COLO829 (cell line): ENCODE data around the gene CDK5RAP2.
"Not testable (repeated sequence)": the region's sequence is repeated elsewhere in the genome, so short reads cannot be mapped to it uniquely, and the experiment has no call there.

ENCODE experiments used
- DNase-seq: peaks from one replicate; pipeline ENCODE4 v3.0.0; 2012; ENCODE audit warnings: low spot score

CDK5RAP2 gene

DNA sequence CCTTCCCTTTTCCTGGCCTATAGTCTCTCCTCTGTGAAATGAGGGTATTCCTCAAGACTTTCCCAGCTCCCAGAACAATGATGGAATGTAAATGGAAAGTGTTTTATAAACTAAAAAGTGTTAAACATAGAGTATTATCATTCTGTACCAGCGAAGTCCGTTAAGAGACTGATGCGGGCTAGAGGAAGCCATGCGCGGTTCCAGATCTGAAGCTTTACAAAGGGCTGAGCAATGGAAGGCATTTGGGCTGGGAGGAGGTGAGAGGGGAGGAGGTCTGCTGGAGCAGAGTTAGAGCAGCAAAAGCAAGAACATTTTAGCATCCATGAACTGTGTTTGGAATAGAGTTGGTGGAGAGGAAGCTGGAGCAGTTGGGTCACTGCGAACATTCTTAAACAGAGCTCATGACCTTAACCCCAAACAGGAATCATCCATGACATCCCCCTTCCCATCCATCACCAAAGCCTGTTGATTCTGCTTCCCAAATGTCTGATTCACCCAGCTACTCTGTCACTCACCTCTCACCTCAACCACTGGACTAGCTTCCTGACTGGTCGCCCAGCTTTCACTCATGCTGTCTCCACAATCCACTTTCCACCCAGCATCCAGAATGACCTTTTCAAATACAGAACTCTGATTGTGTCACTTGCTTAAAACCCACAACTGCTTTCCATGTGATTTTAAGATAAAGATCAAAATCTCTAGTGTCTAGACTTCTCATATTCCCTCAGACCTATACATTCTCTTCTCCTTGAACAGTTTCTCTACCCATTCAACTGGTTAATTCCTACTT is 37.1 kb downstream of the CDK5RAP2 start:
- peak; percentile 82 for DNase-seq

DNA sequence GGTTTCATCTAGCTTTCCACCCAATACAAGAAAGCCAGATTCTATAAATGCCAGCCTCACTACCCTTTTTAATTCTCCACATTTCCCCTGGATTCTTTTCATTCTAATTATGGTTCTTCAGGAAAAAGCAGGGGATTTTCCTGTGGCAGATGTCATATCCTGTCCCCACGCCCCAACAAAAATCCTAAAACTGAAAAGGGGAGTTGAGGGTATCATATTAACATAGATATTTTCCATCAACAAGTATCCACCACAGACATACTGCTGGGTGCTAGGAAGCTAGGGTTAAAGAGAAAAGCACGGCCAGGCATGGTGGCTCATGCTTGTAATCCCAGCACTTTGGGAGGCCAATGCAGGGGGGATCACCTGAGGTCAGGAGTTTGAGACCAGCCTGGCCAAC is 38.0 kb downstream of the CDK5RAP2 start:
- DNase-seq, result no peak

DNA sequence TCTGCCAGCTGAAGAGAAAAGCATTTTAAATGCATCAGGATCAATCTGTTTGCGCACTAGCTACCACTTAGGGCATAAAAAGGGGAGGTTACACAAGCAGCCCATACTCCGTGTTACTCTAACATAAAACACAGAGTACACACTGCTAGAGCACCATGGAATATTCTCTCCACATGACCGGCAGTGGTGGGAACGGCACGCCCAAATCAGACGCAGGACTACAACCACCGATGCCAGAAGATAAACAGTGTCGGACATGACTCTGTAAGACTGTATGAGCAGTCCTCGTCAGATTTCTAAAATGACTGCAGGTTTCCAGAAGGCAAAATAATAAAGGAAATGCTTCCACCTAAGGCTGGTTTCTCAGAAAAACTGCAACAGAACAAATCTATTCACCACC is 40.0 kb downstream of the CDK5RAP2 start:
- DNase-seq, result no peak

DNA sequence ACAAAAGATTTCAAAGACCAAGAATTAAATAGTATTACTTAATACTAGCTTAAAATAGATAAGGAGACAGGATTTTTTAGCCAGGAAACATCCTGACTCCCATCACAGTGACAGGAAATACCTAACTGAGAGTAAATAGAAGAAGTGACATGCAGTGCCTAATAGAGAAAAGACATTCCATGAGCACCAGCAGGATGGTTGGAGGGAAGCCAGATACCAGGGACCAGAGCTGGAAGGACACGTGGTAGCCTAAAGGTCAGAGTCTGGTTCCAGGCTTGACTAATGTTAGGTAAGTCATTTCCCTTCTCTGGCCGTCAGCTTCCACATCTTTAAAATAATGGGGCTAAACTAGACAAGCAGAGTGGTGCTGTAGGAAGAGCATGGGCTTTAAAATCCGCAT is 41.6 kb downstream of the CDK5RAP2 start:
- DNase-seq, result peak; percentile 23

DNA sequence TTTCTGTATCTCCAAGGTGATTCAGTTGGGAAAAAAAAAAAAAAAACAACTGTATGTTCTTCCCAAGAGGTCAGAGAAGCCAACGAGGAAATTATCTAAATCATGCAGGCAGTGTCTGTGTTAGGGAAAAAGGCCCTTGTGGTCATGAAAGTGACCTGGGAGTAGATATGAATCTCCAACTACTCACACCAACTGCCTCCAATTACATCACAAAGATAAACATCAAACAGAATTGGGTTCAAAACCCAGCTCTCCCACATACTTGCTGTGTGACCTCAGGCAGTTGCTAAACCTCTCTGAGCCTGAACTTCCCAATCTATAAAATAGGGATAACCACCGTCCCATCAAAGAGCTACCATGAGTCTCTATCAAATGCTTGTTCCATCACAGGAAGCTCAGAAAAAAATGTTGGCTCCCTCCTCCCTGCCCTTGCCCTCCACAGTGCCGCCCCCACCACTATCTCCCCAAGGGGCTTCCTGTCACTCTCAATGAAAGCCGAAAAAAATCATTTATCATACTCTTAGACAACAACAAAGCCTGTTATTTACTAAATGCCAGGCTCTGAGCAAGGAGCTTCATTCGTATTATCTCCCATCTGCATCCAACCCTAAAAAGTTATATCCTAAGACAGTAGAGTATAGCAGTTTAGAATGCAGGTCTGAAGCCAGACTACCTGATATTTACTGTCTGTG is 42.9 kb downstream of the CDK5RAP2 start:
- peak; percentile 23 for DNase-seq

DNA sequence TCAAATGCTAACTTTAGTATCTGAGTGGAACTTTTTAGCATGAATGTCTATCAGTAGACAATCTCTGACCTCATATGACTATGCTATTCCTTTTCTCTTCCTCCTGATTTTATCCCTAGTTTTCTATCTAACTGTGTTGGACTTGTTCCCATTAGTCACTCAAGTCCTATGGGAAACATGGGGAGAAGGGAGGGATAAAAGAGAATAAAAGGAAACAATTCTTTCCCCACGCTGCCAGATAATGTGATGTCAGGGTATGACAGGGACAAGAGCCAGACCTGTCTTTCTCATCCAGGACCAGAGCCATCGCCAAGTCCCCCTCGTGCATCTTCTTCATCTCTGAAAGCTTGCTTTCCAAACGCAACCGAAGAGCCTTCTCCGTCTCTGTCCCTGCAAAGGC is 43.9 kb downstream of the CDK5RAP2 start:
- no peak for DNase-seq

DNA sequence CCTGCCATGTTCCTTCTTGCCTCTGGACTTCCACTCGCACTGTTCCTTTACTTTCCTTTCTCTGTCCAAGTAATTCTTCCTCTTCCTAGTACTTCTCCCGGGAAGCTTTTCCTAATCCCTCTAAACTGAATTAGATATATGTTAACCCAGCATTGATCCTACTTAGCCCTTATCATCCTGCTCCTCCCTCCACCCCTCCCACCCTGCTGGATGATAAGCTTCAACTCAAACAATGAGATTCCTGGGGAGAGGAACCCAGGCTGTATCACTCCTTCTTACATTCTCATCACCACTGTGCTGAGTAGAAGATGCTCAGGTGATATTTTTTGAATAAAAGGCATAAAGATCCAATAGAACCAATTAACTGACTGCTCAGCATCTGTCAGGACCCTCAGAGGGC is 45.7 kb downstream of the CDK5RAP2 start:
- DNase-seq, result no peak

DNA sequence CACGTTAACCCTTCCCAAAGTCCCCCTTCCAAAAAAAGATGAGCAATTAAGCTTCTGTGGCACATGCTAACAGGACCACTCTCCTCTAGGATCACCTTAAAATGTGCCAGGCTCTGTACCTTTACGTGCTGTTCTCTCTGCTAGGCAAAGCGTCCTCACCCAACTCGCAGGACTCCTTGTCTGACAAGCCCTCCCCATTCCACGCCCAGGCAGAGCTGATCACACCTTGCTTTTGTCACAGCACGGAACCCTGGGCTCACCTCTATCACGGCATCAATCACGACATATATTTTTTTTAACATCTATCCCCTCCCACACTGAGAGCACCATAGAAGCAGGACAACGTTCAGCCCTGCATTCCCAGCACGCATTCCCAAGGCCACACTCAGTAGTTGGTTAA is 47.1 kb downstream of the CDK5RAP2 start:
- DNase-seq, result no peak

DNA sequence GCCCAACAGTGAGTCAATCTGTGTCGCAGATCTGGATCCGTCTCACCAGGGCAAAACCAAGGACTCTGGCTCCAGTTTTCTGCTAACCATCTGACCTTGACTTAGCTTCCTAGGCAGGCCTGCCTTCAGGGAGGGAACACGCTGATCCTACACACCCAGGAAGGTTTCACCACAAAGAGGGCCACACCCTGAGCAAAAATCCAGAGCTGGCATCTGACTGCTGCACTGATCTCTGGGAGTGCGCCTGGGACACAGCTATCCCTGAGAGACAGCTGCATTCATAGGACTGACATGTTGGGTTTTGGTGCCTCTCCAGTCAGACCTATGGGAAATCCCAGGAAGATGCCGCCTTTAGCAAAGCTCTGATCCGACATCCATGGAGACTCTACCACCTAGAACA is 47.5 kb downstream of the CDK5RAP2 start:
- no peak for DNase-seq

DNA sequence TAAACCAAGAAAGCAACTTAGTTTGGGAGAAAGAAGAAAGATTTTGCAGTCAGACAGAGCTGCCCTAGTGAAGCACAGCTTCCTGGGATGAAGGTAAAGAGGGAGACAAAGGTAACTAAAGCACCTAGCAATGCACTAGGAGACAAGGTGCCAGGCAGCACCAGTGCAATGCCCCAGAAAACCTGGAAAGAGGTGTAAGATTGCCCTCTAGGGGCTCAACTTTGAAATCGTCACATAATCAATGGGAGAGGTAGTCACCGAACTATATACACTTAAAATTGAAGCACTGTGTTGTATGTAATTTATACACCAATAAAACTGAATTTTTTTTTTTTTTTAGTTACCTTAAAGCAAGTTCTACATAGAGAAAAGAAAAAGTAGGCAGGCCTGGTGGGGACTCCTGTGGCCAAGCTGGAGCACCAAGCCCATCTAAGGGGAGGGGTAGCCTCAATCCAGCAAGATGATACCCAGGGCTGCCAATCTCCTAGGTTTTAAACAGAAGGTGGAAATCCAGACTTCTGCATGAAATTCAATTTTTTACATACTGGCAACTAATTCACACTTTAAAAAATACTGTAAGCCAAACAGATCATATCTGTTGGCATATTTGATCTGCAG is 48.2 kb downstream of the CDK5RAP2 start:
- peak; percentile 34 for DNase-seq

DNA sequence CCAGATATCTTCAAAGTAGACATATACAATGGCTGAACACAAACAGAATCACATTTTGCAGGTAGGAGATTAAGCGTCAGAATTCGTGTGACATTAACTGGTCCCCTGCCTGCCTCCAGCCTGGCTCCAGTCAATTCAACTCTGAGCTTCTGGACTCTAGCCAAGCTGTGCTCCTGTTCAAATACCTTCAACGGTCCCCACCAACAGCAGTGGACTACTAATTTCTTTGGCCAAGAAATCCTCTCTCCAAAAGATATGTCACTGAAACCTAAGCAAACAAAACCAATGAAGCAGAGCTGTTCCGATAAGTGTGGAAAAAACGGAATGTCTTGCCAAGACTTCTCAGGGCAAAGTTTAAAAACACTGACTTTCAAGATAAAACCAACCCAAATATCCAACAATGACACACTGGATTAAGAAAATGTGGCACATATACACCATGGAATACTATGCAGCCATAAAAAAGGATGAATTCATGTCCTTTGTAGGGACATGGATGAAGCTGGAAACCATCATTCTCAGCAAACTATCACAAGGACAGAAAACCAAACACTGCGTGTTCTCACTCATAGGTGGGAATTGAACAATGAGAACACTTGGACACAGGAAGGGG is 49.6 kb downstream of the CDK5RAP2 start:
- not testable (repeated sequence) for DNase-seq

DNA sequence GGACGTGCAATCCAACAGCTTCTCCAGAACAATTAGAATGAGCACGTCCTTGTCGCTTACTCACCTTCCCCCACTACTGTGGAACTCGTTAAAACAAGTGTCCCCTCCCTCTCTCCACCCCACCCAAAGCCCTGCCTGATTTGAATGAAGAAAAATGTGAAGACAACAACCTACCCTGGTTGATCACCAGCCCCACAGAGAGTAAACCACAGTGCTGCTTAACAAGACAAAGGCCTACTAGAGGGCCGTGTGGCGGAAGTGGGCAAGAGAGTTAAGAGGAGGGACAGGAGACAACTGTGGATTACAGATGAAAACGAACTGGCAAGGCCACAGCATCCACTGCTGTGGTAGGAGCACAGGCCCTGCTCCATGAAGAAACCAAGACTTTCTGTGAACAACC is 51.1 kb downstream of the CDK5RAP2 start:
- no peak for DNase-seq

DNA sequence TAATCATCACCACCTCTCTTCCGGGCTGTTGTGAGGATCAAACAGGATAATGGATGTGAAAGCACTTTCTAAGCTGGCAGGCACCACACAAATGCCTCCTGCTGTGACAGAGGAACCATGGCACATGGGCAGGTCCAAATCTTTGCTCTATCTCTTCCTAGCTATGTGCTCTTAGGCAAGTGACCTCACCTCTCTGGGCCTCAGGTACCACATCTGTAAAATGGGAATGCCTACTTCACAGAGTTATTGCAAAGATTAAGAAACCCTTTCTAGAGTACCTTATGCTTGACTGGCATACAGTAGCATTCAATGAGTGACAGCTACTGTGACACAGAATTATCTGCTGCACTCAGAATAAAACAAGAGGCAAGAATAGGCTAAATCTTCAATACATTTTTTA is 51.6 kb downstream of the CDK5RAP2 start:
- DNase-seq, result no peak

DNA sequence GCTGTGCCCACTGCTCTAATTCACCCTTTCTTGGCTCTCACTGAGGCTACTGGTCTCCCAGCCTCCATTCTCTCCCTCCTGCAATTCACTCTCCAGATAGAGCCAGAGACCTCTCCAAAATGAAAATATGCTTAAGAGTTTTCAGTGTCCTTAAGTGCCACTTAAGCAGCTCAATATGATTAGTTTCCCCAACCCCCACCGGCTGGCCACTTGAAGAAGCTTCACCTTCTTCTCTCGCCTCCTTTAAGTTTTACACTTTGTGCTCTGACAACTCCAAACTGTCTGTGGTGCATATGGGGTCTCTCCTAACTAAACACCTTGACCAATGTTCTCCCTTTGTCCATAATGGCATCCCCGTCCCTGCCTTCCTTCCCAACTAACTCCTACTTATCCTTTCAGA is 53.4 kb downstream of the CDK5RAP2 start:
- DNase-seq, result no peak

DNA sequence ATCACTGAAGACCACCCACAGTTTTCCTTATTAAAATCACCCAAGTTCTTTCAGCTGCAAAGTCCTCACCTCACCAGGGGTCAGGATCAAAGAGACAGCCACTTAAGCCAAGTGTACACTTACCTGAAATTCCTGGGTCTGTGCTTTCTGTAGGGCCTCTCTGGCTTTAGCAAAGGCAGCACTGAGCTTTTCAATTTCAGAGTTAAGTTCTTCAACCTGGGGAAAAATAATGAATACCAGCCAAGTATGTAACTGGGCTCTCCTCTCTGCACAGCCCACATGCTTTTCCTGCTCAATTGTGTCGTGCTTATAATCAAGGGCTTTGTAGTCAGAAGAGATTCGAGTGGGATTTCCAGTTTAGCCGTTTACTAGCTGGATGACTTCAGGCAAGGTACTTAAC is 55.1 kb downstream of the CDK5RAP2 start:
- DNase-seq, result no peak

DNA sequence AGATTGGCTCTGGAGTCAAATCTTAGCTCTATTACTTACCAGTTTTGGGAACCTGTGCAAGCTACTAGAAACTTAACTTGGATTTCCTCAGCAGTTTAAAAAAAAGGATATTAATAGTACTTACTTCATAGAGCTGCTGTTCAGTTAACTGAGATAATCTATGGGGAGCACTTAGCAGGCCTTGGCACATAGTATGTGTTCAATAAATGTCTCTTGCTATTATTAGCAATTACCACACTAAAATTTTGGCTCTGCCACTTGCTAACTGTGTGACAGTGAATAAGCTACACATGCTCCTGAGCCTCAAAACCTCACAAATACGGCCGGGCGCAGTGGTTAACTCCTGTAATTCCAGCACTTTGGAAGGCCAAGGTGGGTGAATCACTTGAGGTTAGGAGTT is 55.9 kb downstream of the CDK5RAP2 start:
- no peak for DNase-seq

DNA sequence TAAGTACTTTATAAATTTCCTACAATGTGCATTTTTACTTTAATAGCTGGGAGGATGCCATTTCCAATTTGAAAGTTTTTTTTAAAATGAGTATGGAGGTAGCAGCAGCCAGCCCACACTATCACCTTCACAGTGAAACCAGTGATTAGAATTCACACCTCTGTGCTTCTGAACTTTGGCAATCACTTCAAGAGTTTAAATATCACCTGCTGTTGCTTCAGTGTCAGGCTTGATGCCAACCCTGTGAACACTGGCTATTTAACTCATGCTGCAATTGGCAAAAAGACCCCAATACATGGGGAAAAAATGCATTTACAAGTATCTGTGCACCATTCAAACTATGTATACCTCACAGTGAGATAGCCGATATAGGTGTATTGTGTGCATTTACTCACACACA is 57.4 kb downstream of the CDK5RAP2 start:
- no peak for DNase-seq

DNA sequence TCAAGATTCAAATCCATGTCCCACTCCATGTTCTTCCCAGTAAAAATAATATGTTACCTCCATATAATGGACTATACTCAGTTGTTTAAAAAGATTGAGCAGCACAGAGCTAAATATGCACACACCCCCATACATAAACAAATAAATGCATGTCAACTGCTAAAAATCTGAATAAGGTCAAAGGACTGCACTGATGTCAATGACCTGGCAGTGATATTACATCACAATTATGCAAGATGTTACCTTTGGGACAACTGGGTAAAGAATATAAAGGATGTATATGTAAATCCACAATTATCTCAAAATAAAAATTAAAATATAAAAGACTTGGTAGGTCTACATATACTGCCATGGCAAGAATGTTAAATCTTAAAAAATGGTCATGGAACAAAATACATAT is 57.9 kb downstream of the CDK5RAP2 start:
- DNase-seq, result no peak

DNA sequence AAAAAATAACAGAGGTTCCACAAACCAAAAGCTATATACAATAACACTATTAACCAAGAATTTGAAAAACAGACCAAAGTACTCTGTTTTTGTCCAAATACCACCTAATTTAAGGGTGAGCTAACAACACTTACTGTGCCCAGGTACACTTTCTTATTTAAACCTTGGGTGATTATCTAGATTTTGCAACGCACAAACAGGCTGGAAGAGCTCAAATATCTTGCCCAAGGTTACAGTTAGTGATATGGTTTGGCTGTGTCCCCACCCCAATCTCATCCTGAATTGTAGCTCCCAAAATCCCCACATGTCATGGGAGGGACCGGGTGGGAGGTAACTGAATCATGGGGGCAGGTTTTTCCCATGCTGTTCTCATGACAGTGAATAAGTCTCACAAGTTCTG is 58.9 kb downstream of the CDK5RAP2 start:
- no peak for DNase-seq

DNA sequence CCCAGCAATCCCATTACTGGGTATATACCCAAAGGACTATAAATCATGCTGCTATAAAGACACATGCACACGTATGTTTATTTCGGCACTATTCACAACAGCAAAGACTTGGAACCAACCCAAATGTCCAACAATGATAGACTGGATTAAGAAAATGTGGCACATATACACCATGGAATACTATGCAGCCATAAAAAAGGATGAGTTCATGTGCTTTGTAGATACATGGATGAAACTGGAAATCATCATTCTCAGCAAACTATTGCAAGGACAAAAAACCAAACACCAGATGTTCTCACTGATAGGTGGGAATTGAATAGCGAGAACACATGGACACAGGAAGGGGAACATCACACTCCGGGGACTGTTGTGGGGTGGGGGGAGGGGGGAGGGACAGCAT is 64.0 kb downstream of the CDK5RAP2 start:
- DNase-seq, result not testable (repeated sequence)

DNA sequence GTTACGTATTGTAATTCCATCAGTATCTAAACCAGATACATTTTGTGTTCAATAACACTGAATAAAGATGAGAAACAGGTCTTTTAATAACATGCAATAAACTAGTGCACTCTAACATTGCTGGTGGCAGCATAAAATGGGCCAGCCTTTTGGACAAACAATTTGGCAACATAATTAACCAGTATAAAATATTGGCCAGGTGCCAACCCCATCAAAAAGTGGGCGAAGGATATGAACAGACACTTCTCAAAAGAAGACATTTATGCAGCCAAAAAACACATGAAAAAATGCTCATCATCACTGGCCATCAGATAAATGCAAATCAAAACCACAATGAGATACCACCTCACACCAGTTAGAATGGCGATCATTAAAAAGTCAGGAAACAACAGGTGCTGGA is 64.5 kb downstream of the CDK5RAP2 start:
- DNase-seq, result not testable (repeated sequence)

DNA sequence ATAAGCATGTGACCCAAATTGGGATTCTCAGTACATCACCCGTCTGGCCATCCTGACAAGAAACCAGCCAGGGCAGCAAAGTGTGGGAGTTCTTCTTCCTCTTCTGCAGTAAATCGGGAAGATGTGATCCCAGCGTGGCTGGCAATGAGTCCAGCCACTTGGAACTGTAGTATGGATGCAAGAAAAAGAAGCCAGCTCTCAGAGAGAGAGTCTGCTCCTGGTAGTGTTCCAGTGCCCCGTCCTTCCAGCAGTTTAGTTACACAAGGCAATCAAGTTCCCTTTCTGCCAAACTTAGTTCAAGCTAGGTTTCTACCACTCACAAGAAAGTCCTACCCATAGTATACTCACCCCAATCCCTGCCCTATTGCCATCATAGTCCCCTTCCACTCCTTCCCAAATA is 65.6 kb downstream of the CDK5RAP2 start:
- no peak for DNase-seq

DNA sequence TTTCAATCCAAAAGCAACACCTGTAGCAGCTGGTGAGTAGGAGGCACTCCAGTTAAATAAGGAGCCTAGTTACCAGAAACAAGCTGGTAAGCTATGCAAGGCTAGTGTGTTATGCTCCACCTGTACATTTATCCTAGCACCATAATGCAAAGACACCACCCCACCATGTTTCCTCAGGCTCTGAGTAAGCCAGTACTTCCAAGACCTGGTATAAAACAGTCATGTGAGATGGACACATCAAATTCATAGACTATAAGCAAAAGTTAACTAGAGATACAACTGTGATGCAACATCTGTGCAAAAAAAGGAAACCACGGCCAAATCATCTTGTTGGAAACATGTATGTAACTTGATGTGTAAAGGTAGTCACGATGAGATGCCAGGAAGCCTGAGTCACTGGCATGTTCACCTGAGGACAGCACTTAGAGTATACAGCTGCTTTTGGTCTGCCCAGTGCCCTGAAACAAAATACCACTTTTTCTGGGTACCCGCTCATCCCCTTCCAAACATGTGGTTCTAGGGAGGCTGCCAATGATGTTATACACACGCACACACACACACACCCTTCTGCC is 66.1 kb downstream of the CDK5RAP2 start:
- DNase-seq, result no peak
